Keratinocyte (primary cell): ENCODE results near the gene GSPT1. TPM values are rescaled to one million over a fixed set of nuclear protein-coding genes. Genes with fewer than 3 reads are reported as not detected.

ENCODE experiments used
- DNase-seq: peaks from one replicate; pipeline ENCODE4 v3.0.0-alpha.2; 2011; ENCODE audit warnings: low read depth, missing footprints, low spot score
- FAIRE-seq: peaks from 2 replicates; lab custom pipeline; 2011; peaks lifted over from hg19 to GRCh38; lab: Jason Lieb, UNC
- H2AFZ ChIP-seq: 2 replicates; pipeline ENCODE4 v1.6.0; 2012; ENCODE audit warnings: low read length, control low read depth, inconsistent platforms; ENCODE audit not compliant: control insufficient read depth
- H3K27ac ChIP-seq: 2 replicates; pipeline ENCODE4 v1.5.1; 2011; ENCODE audit warnings: low read length; ENCODE audit not compliant: control insufficient read depth, insufficient read depth
- H3K27me3 ChIP-seq: 3 replicates; pipeline ENCODE4 v1.6.0; 2011; ENCODE audit warnings: low read length; ENCODE audit not compliant: control insufficient read depth, insufficient read depth; ENCODE audit errors: extremely low read depth
- H3K36me3 ChIP-seq, 2 experiments: 2 replicates in 1 of 2; 3 replicates in 1 of 2; pipeline ENCODE4 v1.5.1; 2011; ENCODE audit warnings: low read length in 2 of 2, mild to moderate bottlenecking in 1 of 2; ENCODE audit not compliant: control insufficient read depth in 2 of 2, insufficient read depth in 2 of 2; ENCODE audit errors: extremely low read depth in 1 of 2
- H3K4me1 ChIP-seq: 3 replicates; pipeline ENCODE4 v1.5.1; 2011; ENCODE audit warnings: low read length; ENCODE audit not compliant: control insufficient read depth, insufficient read depth; ENCODE audit errors: extremely low read depth
- H3K4me2 ChIP-seq: 3 replicates; pipeline ENCODE4 v1.6.0; 2011; ENCODE audit warnings: low read depth, low read length; ENCODE audit not compliant: control insufficient read depth, insufficient read depth; ENCODE audit errors: extremely low read depth
- H3K4me3 ChIP-seq, 3 experiments: fragments of 200-600 bp in 1 of 3; sonication (generic) in 1 of 3; 2 replicates in 2 of 3; 3 replicates in 1 of 3; pipeline ENCODE4 v1.5.1; 2011 to 2016; ENCODE audit warnings: low read length in 3 of 3, mild to moderate bottlenecking in 3 of 3, control low read depth in 2 of 3, inconsistent platforms in 1 of 3, low read depth in 1 of 3, mixed read lengths in 1 of 3, mixed run types in 1 of 3, moderate library complexity in 1 of 3; ENCODE audit not compliant: control insufficient read depth in 2 of 3, insufficient read depth in 2 of 3; ENCODE audit errors: extremely low read depth in 1 of 3
- H3K79me2 ChIP-seq: 2 replicates; pipeline ENCODE4 v1.6.0; 2012; ENCODE audit warnings: low read length; ENCODE audit not compliant: control insufficient read depth, insufficient read depth
- H3K9ac ChIP-seq: 3 replicates; pipeline ENCODE4 v1.6.0; 2011; ENCODE audit warnings: low read length; ENCODE audit not compliant: control insufficient read depth, insufficient read depth; ENCODE audit errors: extremely low read depth
- H3K9me1 ChIP-seq: 3 replicates; pipeline ENCODE4 v1.6.0; 2011; ENCODE audit warnings: low read length; ENCODE audit not compliant: control insufficient read depth, insufficient read depth; ENCODE audit errors: extremely low read depth
- H3K9me3 ChIP-seq: 2 replicates; pipeline ENCODE4 v1.5.1; 2012; ENCODE audit warnings: low read depth, low read length; ENCODE audit not compliant: control insufficient read depth
- H4K20me1 ChIP-seq: 3 replicates; pipeline ENCODE4 v1.6.0; 2011; ENCODE audit warnings: low read length; ENCODE audit not compliant: control insufficient read depth, insufficient read depth; ENCODE audit errors: extremely low read depth
- EZH2 ChIP-seq: IDR thresholded peaks from one replicate; pipeline ENCODE4 v1.6.1; 2012; ENCODE audit warnings: inconsistent platforms, mild to moderate bottlenecking, low read length, moderate library complexity
- dilution Hi-C: fragments of 300-500 bp; cut with MboI; formaldehyde crosslinking; loops from one replicate; pipeline ENCODE4 v1.7.0; 2020; ENCODE audit warnings: low sequenced_read_pairs; ENCODE audit not compliant: extremely low pct_ligation_motif_present
- polyA plus RNA-seq, 5 experiments: library from polyadenylated mRNA; depleted of rRNA in 3 of 5; stranded (reverse) in 3 of 5; stranded (forward) in 1 of 5; unstranded in 1 of 5; fragments of >200 nt; gene quantifications; 1 replicate in 1 of 5; 2 replicates in 3 of 5; 3 replicates in 1 of 5; pipeline versions ENCODE4 v1.2.1 to v1.2.3, GENCODE V29; 2011 to 2012; ENCODE audit warnings: missing spikeins in 2 of 5, low read depth in 1 of 5, low replicate concordance in 1 of 5
- TF ChIP-seq, protein P1 (sequence below), 3 experiments: IDR thresholded peaks in 1 of 3; conservative IDR thresholded peaks in 1 of 3; optimal IDR thresholded peaks in 1 of 3; 2 replicates in 2 of 3; 3 replicates in 1 of 3; pipeline versions ENCODE3 to v1.5.1; 2011; ENCODE audit warnings: low read length in 3 of 3, mild to moderate bottlenecking in 3 of 3, moderate library complexity in 2 of 3, control low read depth in 1 of 3, inconsistent platforms in 1 of 3; ENCODE audit not compliant: insufficient read depth in 2 of 3; ENCODE audit errors: extremely low read depth in 1 of 3

GSPT1 gene
- polyA plus RNA-seq, 1 donor (not counting 4 experiments of a cell fraction or from before 2014, with no cell fraction given) = 163 TPM

GRCh38 chr16:11903906-11904305, 11.8 kb downstream of the GSPT1 start:
- Histone ChIP-seq H3K79me2 (peaks cover 95% of the 10 kb centered on the region), H3K4me3 (no peak overlapping the region), H3K4me1 (no peaks in the 10 kb centered on the region), H3K36me3 (peaks cover 3 to 16% of the 10 kb centered on the region in 2 experiments), H3K4me2 (no peak overlapping the region), H4K20me1 (peaks cover 31% of the 10 kb centered on the region), H3K27ac (no peak overlapping the region), H3K27me3 (no peaks in the 10 kb centered on the region), H3K9me3 (no peaks in the 10 kb centered on the region), H3K9me1 (no peaks in the 10 kb centered on the region), H2AFZ (no peak overlapping the region), H3K9ac (no peak overlapping the region)
- TF ChIP-seq, protein P1, sequence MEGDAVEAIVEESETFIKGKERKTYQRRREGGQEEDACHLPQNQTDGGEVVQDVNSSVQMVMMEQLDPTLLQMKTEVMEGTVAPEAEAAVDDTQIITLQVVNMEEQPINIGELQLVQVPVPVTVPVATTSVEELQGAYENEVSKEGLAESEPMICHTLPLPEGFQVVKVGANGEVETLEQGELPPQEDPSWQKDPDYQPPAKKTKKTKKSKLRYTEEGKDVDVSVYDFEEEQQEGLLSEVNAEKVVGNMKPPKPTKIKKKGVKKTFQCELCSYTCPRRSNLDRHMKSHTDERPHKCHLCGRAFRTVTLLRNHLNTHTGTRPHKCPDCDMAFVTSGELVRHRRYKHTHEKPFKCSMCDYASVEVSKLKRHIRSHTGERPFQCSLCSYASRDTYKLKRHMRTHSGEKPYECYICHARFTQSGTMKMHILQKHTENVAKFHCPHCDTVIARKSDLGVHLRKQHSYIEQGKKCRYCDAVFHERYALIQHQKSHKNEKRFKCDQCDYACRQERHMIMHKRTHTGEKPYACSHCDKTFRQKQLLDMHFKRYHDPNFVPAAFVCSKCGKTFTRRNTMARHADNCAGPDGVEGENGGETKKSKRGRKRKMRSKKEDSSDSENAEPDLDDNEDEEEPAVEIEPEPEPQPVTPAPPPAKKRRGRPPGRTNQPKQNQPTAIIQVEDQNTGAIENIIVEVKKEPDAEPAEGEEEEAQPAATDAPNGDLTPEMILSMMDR (optimal IDR thresholded peaks at IDR 0.05 in 1 of 3, IDR thresholded peaks at IDR 0.05 in 1 of 3, conservative IDR thresholded peaks at IDR 0.05 in 1 of 3; ENCODE audit: extremely low read depth in 1 of 3, insufficient read depth in 2 of 3, low read length in 3 of 3) = no peak
- TF ChIP-seq EZH2 = no peak
- no peak for DNase-seq
- dilution Hi-C loops = no loop called here
- FAIRE-seq = no peak

DNA sequence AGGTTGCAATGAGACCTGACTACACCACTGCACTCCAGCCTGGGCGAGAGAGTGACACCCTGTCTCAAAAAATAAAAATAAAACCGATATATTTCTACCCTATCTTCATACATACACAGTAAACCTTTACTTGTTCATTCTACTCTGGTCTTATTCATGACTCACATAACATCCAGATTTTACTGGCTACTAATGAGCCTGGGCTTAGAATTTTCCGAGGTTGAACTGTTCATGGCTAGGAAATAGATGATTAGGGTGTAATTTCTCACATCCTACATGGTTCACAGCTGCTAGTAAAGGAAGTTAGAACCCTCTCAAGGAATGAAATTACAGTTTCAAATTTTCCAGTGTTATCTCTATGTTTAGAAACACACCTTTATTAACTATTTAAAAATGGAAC, 14.7 kb downstream of the GSPT1 start:
- dilution Hi-C loops = no loop called here
- Histone ChIP-seq H3K36me3 (peaks cover 5 to 19% of the 10 kb centered on the region in 2 experiments), H3K9ac (no peak overlapping the region), H3K9me1 (no peaks in the 10 kb centered on the region), H3K9me3 (no peaks in the 10 kb centered on the region), H3K27ac (no peak overlapping the region), H3K79me2 (peaks cover 96% of the 10 kb centered on the region), H3K27me3 (no peaks in the 10 kb centered on the region), H2AFZ (no peak overlapping the region), H3K4me3 (no peak overlapping the region), H4K20me1 (peaks cover 19% of the 10 kb centered on the region), H3K4me1 (no peaks in the 10 kb centered on the region), H3K4me2 (no peak overlapping the region)
- FAIRE-seq = no peak
- TF ChIP-seq, protein P1 (optimal IDR thresholded peaks at IDR 0.05 in 1 of 3, IDR thresholded peaks at IDR 0.05 in 1 of 3, conservative IDR thresholded peaks at IDR 0.05 in 1 of 3; ENCODE audit: extremely low read depth in 1 of 3, insufficient read depth in 2 of 3, low read length in 3 of 3) = no peak
- no peak for TF ChIP-seq EZH2
- DNase-seq = no peak
